Thyroid gland (tissue), 4 donors: ENCODE measurements around the gene PIP5KL1. TPM values are rescaled to one million over a fixed set of nuclear protein-coding genes. Genes with fewer than 3 reads are reported as not detected.

Experiments used
- DNase-seq, 2 donors: peaks; one replicate each; pipeline ENCODE4 v3.0.0-alpha.2; 2019
- H3K27ac ChIP-seq, 3 donors: fragments of 200-600 bp; sonication (generic); 1 replicate in 2 of 3; 2 replicates in 1 of 3; pipeline ENCODE4 v1.5.1; 2016 to 2019; ENCODE audit warnings: mild to moderate bottlenecking in 1 of 3, moderate library complexity in 1 of 3
- H3K27me3 ChIP-seq: fragments of 200-600 bp; sonication (generic); one replicate; pipeline ENCODE4 v1.5.1; 2019
- H3K36me3 ChIP-seq, 2 donors: fragments of 200-600 bp; sonication (generic); one replicate each; pipeline ENCODE4 v1.5.1; 2016 to 2019
- H3K4me1 ChIP-seq, 2 donors: fragments of 200-600 bp; sonication (generic); one replicate each; pipeline ENCODE4 v1.5.1; 2017 to 2019
- H3K4me3 ChIP-seq, 3 donors: fragments of 200-600 bp; sonication (generic); replicated peaks in 1 of 3; 1 replicate in 2 of 3; 2 replicates in 1 of 3; pipeline ENCODE4 v1.5.1; 2016; ENCODE audit warnings: mild to moderate bottlenecking in 1 of 3
- H3K9me3 ChIP-seq: fragments of 200-600 bp; sonication (generic); one replicate; pipeline ENCODE4 v1.5.1; 2017
- CTCF ChIP-seq, 6 experiments: fragments of 200-600 bp in 3 of 6; fragments of 450-650 bp in 3 of 6; sonication (generic) in 3 of 6; IDR thresholded peaks; one replicate each; pipeline ENCODE4 v1.5.1; 2016 to 2019; ENCODE audit warnings: antibody characterized with exemption in 6 of 6, mild to moderate bottlenecking in 2 of 6, inconsistent platforms in 1 of 6, moderate library complexity in 1 of 6
- POLR2A ChIP-seq, 2 donors: fragments of 450-650 bp; IDR thresholded peaks; one replicate each; pipeline ENCODE4 v1.6.1; 2017; ENCODE audit warnings: antibody characterized with exemption in 2 of 2, mild to moderate bottlenecking in 2 of 2, moderate library complexity in 1 of 2
- WGBS, 2 donors: methylation state at CpG; one replicate each; pipeline ENCODE4 v1.1.5; 2017; 5-methylcytosine and 5-hydroxymethylcytosine counted together
- intact Hi-C: fragments of 100-400 bp; cut with DNase I; formaldehyde crosslinking; loops from one replicate; pipeline ENCODE4 v1.15.1; 2023
- total RNA-seq, 4 donors: library from RNA; depleted of rRNA; stranded (reverse); fragments of >200 nt; gene quantifications; one replicate each; pipeline ENCODE4 v1.2.3, GENCODE V29; 2016

PIP5KL1 gene
- total RNA-seq, 4 donors from 2014 or later = 1.0 to 5.2 (median 1.6) TPM; not detected in 1

GRCh38 chr9:127913682-127914081 lies 16.9 kb downstream of the PIP5KL1 start:
- TF ChIP-seq CTCF (IDR thresholded peaks at IDR 0.05) (no peak), POLR2A (IDR thresholded peaks at IDR 0.05) (no peak)
- Histone ChIP-seq H3K27ac (no peak overlapping the region), H3K36me3 (peaks cover 0 to 3% of the 10 kb centered on the region in 2 donors), H3K4me3 (no peak overlapping the region), H3K4me1 (peaks cover 26 to 58% of the 10 kb centered on the region in 2 donors), H3K9me3 (no peaks in the 10 kb centered on the region), H3K27me3 (no peaks in the 10 kb centered on the region)
- no peak for DNase-seq
- 90 to 93% methylated on average over 11 of the region's 11 CpGs for WGBS, 2 donors
- intact Hi-C loops = no loop called here

GRCh38 chr9:127912882-127913281 lies 17.7 kb downstream of the PIP5KL1 start:
- H3K4me1 ChIP-seq = peaks cover 26 to 50% of the 10 kb centered on the region in 2 donors
- no peak overlapping the region for H3K4me3 ChIP-seq
- peak overlapping the region in 1 of 3 donors; percentile 36 for H3K27ac ChIP-seq
- TF ChIP-seq CTCF (IDR thresholded peaks at IDR 0.05) (no peak), POLR2A (IDR thresholded peaks at IDR 0.05) (no peak)
- peaks cover 0 to 3% of the 10 kb centered on the region in 2 donors for H3K36me3 ChIP-seq
- intact Hi-C loops = no loop called here
- no peak for DNase-seq
- H3K9me3 ChIP-seq = no peaks in the 10 kb centered on the region
- H3K27me3 ChIP-seq = no peaks in the 10 kb centered on the region
- WGBS, 2 donors = 87 to 94% methylated on average over 5 of the region's 5 CpGs

GRCh38 chr9:127912296-127912695 lies 18.3 kb downstream of the PIP5KL1 start:
- intact Hi-C loops = no loop called here
- WGBS, 2 donors = 96 to 99% methylated on average over 14 to 20 of the region's 31 CpGs
- peaks cover 0 to 3% of the 10 kb centered on the region in 2 donors for H3K36me3 ChIP-seq

GRCh38 chr9:127910613-127911205 lies 19.9 kb downstream of the PIP5KL1 start:
- no peak for TF ChIP-seq POLR2A (IDR thresholded peaks at IDR 0.05)
- TF ChIP-seq CTCF (IDR thresholded peaks at IDR 0.05) = peak in 3 of 6 experiments; percentile 9 to 27 (median 25)
- Histone ChIP-seq H3K36me3 (peaks cover 0 to 3% of the 10 kb centered on the region in 2 donors), H3K4me1 (peaks cover 19 to 49% of the 10 kb centered on the region in 2 donors), H3K27ac (peak overlapping the region; percentile 38 to 67 (median 51)), H3K27me3 (no peaks in the 10 kb centered on the region), H3K9me3 (no peaks in the 10 kb centered on the region), H3K4me3 (no peak overlapping the region)
- intact Hi-C loops = no loop called here
- 63 to 64% methylated on average over 6 of the region's 6 CpGs for WGBS, 2 donors
- DNase-seq = no peak

More at GRCh38 chr9:127912296-127912695, 18.3 kb downstream of the PIP5KL1 start:
- no peak for DNase-seq
- Histone ChIP-seq H3K9me3 (no peaks in the 10 kb centered on the region), H3K4me1 (peaks cover 20 to 44% of the 10 kb centered on the region in 2 donors), H3K27ac (peak overlapping the region in 1 of 3 donors; percentile 67), H3K27me3 (no peaks in the 10 kb centered on the region), H3K4me3 (no peak overlapping the region)
- TF ChIP-seq POLR2A (IDR thresholded peaks at IDR 0.05) (no peak), CTCF (IDR thresholded peaks at IDR 0.05) (no peak)

DNA sequence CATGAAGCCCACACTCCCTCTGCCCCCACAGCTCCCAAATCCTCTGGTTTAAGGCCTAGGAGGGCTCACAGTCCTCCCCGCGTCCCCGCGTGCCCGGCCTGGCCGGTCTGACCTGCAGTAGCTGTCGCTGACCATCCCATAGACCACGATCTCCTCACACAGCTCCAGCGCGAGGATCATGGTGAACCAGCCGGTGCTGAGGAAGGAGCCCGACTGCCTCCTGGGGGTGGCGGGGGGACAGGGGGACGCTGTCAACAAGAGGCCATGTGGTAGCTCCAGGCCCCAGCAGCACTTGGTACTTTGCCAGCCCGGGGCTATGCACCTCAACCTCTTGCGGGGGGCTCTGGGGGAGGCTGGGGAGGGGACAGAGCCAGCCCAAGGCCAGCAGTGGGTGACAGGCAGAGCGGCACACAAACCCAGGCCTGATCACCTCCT lies 20.7 kb downstream of the PIP5KL1 start:
- no peak for DNase-seq
- Histone ChIP-seq H3K36me3 (peaks cover 0 to 3% of the 10 kb centered on the region in 2 donors), H3K4me3 (no peak overlapping the region), H3K27ac (peak overlapping the region in 1 of 3 donors; percentile 38), H3K27me3 (no peaks in the 10 kb centered on the region), H3K4me1 (peaks cover 27 to 51% of the 10 kb centered on the region in 2 donors), H3K9me3 (no peaks in the 10 kb centered on the region)
- no peak for TF ChIP-seq CTCF (IDR thresholded peaks at IDR 0.05)
- no peak for TF ChIP-seq POLR2A (IDR thresholded peaks at IDR 0.05)
- intact Hi-C loops = no loop called here
- WGBS, 2 donors = 89 to 100% methylated on average over 2 to 12 of the region's 17 CpGs
